ENCODE measurements around the gene KAT5.
"Not testable (repeated sequence)": the region's sequence is repeated elsewhere in the genome, so short reads cannot be mapped to it uniquely, and the experiment has no call there.

KAT5 gene

DNA sequence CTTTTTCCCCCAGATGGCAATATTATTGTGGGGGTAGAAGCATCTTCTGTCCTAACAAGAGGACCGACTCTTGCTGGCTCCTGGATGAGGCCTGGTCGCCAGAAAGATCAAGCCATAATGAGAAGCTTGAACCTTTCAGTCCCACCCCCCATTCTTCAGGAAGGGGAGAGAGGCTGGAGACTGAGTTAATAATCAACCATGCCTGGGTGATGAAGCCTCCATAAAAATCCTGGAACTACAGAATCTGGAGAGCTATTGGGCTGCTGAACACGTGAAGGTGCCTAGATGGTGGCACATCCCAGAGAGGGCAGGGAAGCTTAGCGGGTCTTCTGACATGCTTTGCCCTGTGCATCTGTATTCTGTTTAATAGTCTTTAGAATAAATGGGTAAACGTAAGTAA is 52.4 kb downstream of the KAT5 start:
- H3K4me3 Mint-ChIP-seq, result no peak overlapping the region
- H3K27ac Mint-ChIP-seq, result no peak overlapping the region
- H3K27me3 Mint-ChIP-seq (ENCODE audit: low read depth, poor library complexity), result peaks cover 17% of the 10 kb centered on the region
- TF ChIP-seq, protein P1, sequence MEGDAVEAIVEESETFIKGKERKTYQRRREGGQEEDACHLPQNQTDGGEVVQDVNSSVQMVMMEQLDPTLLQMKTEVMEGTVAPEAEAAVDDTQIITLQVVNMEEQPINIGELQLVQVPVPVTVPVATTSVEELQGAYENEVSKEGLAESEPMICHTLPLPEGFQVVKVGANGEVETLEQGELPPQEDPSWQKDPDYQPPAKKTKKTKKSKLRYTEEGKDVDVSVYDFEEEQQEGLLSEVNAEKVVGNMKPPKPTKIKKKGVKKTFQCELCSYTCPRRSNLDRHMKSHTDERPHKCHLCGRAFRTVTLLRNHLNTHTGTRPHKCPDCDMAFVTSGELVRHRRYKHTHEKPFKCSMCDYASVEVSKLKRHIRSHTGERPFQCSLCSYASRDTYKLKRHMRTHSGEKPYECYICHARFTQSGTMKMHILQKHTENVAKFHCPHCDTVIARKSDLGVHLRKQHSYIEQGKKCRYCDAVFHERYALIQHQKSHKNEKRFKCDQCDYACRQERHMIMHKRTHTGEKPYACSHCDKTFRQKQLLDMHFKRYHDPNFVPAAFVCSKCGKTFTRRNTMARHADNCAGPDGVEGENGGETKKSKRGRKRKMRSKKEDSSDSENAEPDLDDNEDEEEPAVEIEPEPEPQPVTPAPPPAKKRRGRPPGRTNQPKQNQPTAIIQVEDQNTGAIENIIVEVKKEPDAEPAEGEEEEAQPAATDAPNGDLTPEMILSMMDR (IDR thresholded peaks at IDR 0.05), result no peak
- peaks cover 5% of the 10 kb centered on the region for H3K36me3 Mint-ChIP-seq (ENCODE audit: low read depth)
- no peak for DNase-seq
- H3K4me1 Mint-ChIP-seq, result no peaks in the 10 kb centered on the region
- H3K9me3 Mint-ChIP-seq, result peaks cover 36% of the 10 kb centered on the region

DNA sequence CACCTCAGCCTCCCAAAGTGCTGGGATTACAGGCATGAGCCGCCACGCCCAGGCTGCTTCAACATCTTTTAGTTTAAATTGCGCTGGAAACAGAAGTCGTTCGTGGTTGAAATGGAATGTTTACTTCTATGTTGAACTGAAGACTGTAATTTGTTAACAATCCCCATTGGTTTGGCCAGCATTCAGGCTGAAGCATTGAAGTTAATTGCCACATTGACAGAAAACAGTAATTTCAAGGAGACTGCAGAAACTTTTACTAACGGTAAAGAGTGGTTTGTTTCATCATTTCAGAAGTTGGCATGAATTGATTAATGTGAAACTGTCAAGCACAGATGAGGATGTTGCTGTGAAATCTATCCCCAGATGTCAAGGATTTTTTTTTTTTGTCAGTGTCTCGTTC is 54.5 kb downstream of the KAT5 start:
- H3K9me3 Mint-ChIP-seq, result peaks cover 38% of the 10 kb centered on the region
- H3K4me3 Mint-ChIP-seq, result no peak overlapping the region
- peaks cover 17% of the 10 kb centered on the region for H3K27me3 Mint-ChIP-seq (ENCODE audit: low read depth, poor library complexity)
- H3K27ac Mint-ChIP-seq, result no peak overlapping the region
- peaks cover 4% of the 10 kb centered on the region for H3K4me1 Mint-ChIP-seq
- no peak for DNase-seq
- TF ChIP-seq, protein P1 (IDR thresholded peaks at IDR 0.05), result no peak
- peaks cover 7% of the 10 kb centered on the region for H3K36me3 Mint-ChIP-seq (ENCODE audit: low read depth)

DNA sequence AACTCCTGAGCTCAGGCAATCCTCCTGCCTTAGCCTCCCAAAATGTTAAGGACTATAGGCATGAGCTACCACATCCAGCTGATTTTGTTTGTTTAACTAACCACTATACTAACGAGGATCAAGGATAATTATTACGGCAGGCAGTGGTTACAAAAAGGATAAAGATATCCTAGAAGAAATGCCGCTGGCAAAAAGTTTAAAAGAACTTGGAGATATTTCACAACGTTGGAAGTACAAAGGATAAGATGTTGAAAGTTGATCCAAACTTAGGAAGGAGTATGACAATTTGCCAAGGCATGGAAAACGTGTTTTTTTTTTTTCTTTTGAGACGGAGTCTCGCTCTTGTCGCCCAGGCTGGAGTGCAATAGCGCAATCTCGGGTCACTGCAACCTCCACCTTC is 55.4 kb downstream of the KAT5 start:
- Mint-ChIP-seq H3K4me3 (no peak overlapping the region), H3K9me3 (peaks cover 31% of the 10 kb centered on the region), H3K27me3 (ENCODE audit: low read depth, poor library complexity) (peaks cover 11% of the 10 kb centered on the region), H3K27ac (no peak overlapping the region), H3K4me1 (peaks cover 5% of the 10 kb centered on the region), H3K36me3 (ENCODE audit: low read depth) (peaks cover 5% of the 10 kb centered on the region)
- TF ChIP-seq, protein P1 (IDR thresholded peaks at IDR 0.05), result no peak
- DNase-seq, result no peak

DNA sequence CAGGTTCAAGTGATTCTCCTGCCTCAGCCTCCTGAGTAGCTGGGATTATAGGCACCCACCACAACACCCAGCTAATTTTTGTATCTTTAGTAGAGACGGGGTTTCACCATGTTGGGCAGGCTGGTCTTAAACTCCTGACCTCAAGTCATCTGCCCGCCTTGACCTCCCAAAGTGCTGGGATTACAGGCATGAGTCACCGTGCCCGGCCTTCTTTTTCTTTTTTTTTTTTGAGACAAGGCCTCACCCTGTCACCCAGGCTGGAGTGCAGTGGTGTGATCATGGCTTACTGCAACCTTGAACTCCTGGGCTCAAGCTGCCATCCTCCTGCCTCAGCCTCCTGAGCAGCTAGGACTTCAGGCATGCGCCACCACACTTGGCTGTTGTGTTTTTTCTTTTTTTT is 55.8 kb downstream of the KAT5 start:
- H3K4me1 Mint-ChIP-seq; DNase-seq; H3K4me3 Mint-ChIP-seq; H3K36me3 Mint-ChIP-seq (ENCODE audit: low read depth); H3K27ac Mint-ChIP-seq: not testable (repeated sequence)
- Mint-ChIP-seq H3K9me3 (peaks cover 31% of the 10 kb centered on the region), H3K27me3 (ENCODE audit: low read depth, poor library complexity) (peaks cover 11% of the 10 kb centered on the region)
